NCI-H2227 (cell line): Measurements from ENCODE around the gene MARCHF3.
A peak's percentile ranks its signal among the peaks of the same experiment; 100 is the strongest.
"Not testable (repeated sequence)": the region's sequence is repeated elsewhere in the genome, so short reads cannot be mapped to it uniquely, and the experiment has no call there.

Source experiments
- DNase-seq: peaks from one replicate; lab custom pipeline; 2025; ENCODE audit not compliant: unreplicated experiment; lab: John Stamatoyannopoulos, UW

Gene MARCHF3

GRCh38 chr5:127030259-127031146 lies at the start of gene MARCHF3:
MARCHF3 (minus strand) TSS chr5:127030558; CDS start chr5:126918171, 112,387 bp downstream.
- DNase-seq = peak; percentile 94

DNA sequence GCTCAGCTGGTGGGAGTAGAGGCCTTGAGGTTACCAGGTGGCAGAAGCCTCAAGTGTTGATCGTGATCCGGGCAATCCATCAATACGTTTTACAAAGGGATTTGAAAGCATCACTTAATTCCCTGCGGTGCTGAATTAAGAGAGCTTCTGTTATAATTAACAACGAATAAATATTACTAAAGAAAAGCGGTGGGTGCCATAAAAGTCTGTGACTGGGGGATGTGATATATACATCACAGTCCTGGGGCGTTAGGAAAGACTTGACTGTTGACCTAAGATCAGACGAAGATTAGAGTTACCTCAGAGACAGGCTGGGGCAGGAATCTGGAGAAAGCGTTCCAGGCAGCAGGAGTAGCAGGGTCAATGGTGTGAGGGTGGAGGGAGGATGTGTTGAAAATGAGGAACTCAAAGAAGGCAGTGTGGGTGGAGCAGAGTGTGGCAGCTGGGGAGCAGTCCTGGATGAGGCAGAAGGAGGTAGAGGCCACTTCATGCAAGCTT lies 49.7 kb upstream of the MARCHF3 start:
- peak; percentile 95 for DNase-seq

- DNase-seq = no peak
These were observed 47.0 kb upstream of the MARCHF3 start for GRCh38 chr5:127077366-127077765.

GRCh38 chr5:127076315-127077129 lies 46.2 kb upstream of the MARCHF3 start:
- DNase-seq = peak; percentile 15

- DNase-seq = no peak
These were observed 44.1 kb upstream of the MARCHF3 start for GRCh38 chr5:127074466-127074865.

DNA sequence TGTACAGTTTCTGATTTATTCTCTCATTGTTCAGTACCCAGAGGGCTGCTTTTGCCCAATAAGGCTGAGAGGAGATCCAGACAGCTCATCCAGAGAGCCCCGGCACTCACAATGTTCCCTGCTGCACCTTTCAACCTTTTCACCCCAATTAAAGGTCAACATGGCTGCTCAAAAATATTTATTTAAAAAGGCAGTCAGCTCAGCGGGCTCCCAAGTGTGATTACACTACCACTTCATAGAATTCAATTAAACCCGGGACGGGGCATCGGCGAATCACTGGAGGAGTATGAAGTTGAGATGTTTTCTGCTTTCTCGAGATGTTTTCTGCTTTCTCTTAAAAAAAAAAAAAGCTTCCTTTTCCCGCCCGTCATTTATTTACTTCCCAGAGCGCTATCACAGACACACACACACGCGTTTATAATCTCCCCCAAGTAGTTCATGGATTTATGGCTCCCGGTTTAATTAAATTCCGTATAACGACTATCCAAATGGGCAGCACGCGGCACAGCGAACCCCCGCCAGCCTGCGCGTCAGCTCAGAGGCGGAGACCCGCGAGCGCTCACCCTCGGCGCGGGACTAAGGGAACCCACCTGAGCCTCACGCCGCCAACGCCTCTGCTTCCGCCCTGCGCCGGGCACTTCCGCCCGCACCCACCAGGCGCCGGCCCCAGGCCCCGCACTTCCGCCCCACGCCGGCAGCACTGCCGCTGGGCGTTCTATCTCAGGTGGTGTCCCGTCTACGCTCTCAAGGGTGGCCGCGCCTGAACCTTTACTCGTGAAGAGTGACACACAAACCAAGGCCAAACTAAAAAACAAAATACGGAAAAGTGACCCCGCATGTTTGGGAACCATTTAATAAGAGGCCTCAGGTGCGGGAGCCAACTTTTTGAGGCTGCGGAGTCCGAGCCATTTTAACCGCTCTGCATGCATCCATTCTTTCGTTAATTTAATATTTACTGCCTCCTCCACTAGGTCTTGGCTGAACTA lies 42.8 kb upstream of the MARCHF3 start, which contains the start of gene C5orf63:
C5orf63 (minus strand) TSS at position 642 of the 986 bp plus-strand sequence. CDS start 14,507 bp downstream, outside the sequence.
- DNase-seq = peak; percentile 80

DNA sequence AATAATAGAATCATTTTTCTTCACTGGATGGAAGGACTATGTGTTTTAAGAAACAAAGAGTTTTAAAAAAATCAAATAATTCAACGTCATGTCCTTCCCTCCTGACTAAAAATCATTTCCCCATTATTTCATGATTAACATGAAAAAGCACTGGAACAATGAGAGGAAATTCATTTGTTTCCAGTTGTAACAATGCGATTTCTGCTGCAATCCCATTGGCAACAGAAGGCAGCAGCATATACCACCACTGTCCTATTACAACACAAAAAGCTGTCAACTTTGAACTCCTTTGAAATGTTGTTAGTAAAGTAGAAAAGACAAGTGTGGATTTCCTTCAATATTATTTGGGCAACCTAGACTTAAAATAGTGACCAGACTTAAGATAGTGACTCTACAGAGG lies 39.9 kb upstream of the MARCHF3 start:
- DNase-seq = no peak

GRCh38 chr5:127068493-127069214 lies 38.3 kb upstream of the MARCHF3 start:
- no peak for DNase-seq

DNA sequence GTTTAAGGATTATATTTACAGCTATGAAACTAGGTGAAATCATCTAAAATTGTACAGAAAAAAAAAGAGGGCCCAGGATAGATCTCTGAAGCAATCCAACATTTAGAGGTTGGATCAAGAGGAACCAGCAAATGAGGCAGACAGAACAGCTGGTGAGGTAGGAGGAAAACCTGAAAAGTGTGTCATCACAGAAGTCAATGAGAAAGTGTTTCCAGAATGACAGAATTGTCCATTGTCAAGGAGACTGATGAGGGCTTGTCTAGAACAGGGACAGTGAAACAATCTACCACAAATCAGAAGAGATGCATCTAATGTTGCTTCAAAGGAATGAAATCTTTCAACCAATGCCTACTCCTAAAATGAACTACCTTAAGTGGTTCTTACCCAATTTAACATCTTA lies 36.4 kb upstream of the MARCHF3 start:
- DNase-seq = no peak

DNA sequence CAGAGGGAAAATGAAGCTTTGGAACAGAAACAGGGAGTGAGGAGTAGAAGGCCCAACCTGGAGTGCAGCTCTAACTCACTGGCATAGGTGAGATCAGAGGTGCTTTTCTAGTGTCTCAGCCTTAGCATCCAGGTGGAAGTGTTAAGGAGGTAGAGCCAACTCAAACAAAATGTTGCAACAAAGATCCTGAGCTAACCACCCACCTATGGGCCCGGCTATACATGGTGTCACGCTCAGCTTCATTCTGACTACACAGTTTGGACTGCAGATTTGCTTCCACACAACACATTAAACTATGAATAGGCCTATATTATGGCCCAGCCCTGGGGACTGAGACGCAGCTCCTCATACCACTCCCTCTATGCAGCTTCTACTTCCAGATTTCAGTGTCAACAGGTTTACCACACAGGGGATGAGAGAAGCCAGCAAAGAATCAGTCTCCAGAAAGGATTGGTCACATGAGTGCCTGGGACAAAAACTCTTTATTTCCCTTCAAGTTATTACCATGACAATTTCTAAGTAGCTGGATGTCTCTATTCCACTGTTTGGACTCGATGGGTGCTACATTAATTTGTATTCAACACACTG lies 34.0 kb upstream of the MARCHF3 start:
- DNase-seq = no peak

- no peak for DNase-seq
These were observed 33.0 kb upstream of the MARCHF3 start for GRCh38 chr5:127063257-127063913.

- no peak for DNase-seq
These were observed 31.6 kb upstream of the MARCHF3 start for GRCh38 chr5:127061956-127062355.

- no peak for DNase-seq
These were observed 31.2 kb upstream of the MARCHF3 start for GRCh38 chr5:127061537-127061936.

GRCh38 chr5:127060470-127060985 lies 30.2 kb upstream of the MARCHF3 start:
- DNase-seq = no peak

DNA sequence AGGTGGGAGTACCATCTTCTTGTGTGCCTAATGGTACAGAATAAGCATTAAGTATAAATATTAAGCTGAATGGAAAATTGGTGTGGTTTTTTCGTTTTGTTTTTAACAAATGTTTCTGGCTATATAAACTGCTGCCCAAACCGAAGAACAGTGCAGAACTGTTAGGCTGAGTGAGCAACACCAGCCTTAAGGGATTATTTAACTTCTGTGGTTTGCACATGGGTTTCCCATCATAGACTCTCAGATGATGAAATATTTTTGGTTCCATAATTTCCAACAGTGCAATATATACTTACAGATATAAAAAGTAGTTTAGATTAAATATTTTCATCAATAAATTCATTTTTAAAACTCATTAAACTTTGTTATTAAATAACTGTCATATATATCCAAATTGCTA lies 26.5 kb upstream of the MARCHF3 start:
- DNase-seq = no peak

- no peak for DNase-seq
These were observed 25.7 kb upstream of the MARCHF3 start for GRCh38 chr5:127055880-127056653.

DNA sequence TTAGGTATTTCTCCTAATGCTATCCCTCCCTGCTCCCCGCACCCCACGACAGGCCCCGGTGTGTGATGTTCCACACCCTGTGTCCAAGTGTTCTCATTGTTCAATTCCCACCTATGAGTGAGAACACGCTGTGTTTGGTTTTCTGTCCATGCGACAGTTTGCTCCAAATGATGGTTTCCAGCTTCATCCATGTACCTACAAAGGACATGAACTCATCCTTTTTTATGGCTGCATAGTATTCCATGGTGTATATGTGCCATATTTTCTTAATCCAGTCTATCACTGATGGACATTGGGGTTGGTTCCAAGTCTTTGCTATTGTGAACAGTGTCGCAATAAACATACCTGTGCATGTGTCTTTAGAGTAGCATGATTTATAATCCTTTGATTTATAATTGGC lies 23.2 kb upstream of the MARCHF3 start:
- not testable (repeated sequence) for DNase-seq

- no peak for DNase-seq
These were observed 22.7 kb upstream of the MARCHF3 start for GRCh38 chr5:127053049-127053448.
